Endothelial cell of umbilical vein (primary cell): ENCODE results near the gene SOSTDC1. TPM values are rescaled to one million over a fixed set of nuclear protein-coding genes. Genes with fewer than 3 reads are reported as not detected.

Source experiments
- BruUV-seq: library from RNA; stranded (reverse); fragments of 400-500 nt; replicated peaks from 2 replicates; lab custom pipeline; 2021; lab: Mats Ljungman, UMichigan
- CTCF ChIA-PET: fragments of 300-600, 350-600 bp; sonication (Branson Sonifier 250); formaldehyde crosslinking; loops from one replicate; lab custom pipeline; 2021; ENCODE audit warnings: antibody characterized with exemption, inconsistent platforms; lab: Charles Lee
- POLR2A ChIA-PET: fragments of 300-600, 350-600 bp; sonication (Branson Sonifier 250); formaldehyde crosslinking; loops from one replicate; lab custom pipeline; 2021; ENCODE audit warnings: antibody characterized with exemption, inconsistent platforms; lab: Charles Lee
- DNase-seq: peaks from one replicate; pipeline ENCODE4 v3.0.0-alpha.2; 2011; ENCODE audit warnings: low read depth, low spot score
- FAIRE-seq: peaks from 2 replicates; lab custom pipeline; 2011; peaks lifted over from hg19 to GRCh38; lab: Jason Lieb, UNC
- H2AFZ ChIP-seq: 2 replicates; pipeline ENCODE4 v1.6.0; 2012; ENCODE audit warnings: low read depth, low read length, control low read depth, inconsistent platforms
- H3K27ac ChIP-seq: 2 replicates; pipeline ENCODE4 v1.5.1; 2011; ENCODE audit warnings: low read depth, mild to moderate bottlenecking, control low read depth, low read length, moderate library complexity; ENCODE audit not compliant: insufficient read depth
- H3K27me3 ChIP-seq, 2 experiments: 2 replicates each; pipeline versions ENCODE4 v1.6.0 to v1.6.1; 2011; ENCODE audit warnings: low read length in 2 of 2, mixed read lengths in 1 of 2; ENCODE audit not compliant: control insufficient read depth in 2 of 2, insufficient read depth in 2 of 2
- H3K36me3 ChIP-seq, 2 experiments: 2 replicates in 1 of 2; 3 replicates in 1 of 2; pipeline ENCODE4 v1.5.1; 2011; ENCODE audit warnings: low read length in 2 of 2, mild to moderate bottlenecking in 1 of 2, moderate library complexity in 1 of 2; ENCODE audit not compliant: control insufficient read depth in 2 of 2, insufficient read depth in 2 of 2; ENCODE audit errors: extremely low read depth in 1 of 2
- H3K4me1 ChIP-seq: 3 replicates; pipeline ENCODE4 v1.5.1; 2011; ENCODE audit warnings: mild to moderate bottlenecking, low read length; ENCODE audit not compliant: control insufficient read depth, insufficient read depth; ENCODE audit errors: extremely low read depth
- H3K4me2 ChIP-seq: 2 replicates; pipeline ENCODE4 v1.6.1; 2011; ENCODE audit warnings: low read length, control low read depth, mixed read lengths; ENCODE audit not compliant: insufficient read depth
- H3K4me3 ChIP-seq, 3 experiments: fragments of 200-600 bp in 1 of 3; sonication (generic), shearing (Covaris generic) in 1 of 3; replicated peaks in 1 of 3; 2 replicates each; pipeline ENCODE4 v1.5.1; 2011 to 2016; ENCODE audit warnings: control low read depth in 3 of 3, low read length in 3 of 3, mild to moderate bottlenecking in 2 of 3, inconsistent platforms in 1 of 3, low read depth in 1 of 3, moderate library complexity in 1 of 3; ENCODE audit not compliant: insufficient read depth in 1 of 3
- H3K79me2 ChIP-seq: 2 replicates; pipeline ENCODE4 v1.6.0; 2012; ENCODE audit warnings: low read length, inconsistent platforms; ENCODE audit not compliant: control insufficient read depth, insufficient read depth
- H3K9ac ChIP-seq: replicated peaks from 2 replicates; pipeline ENCODE3; 2011; ENCODE audit warnings: low read length, control low read depth; ENCODE audit not compliant: insufficient read depth; ENCODE audit errors: extremely low read depth
- H3K9me1 ChIP-seq: replicated peaks from 3 replicates; pipeline ENCODE4 v1.6.0; 2011; ENCODE audit warnings: mild to moderate bottlenecking, low read length; ENCODE audit not compliant: control insufficient read depth, insufficient read depth; ENCODE audit errors: extremely low read depth
- H3K9me3 ChIP-seq: replicated peaks from 2 replicates; pipeline ENCODE4 v1.5.1; 2012; ENCODE audit warnings: low read length, inconsistent platforms; ENCODE audit not compliant: control insufficient read depth, insufficient read depth
- H4K20me1 ChIP-seq: replicated peaks from 2 replicates; pipeline ENCODE3; 2011; ENCODE audit warnings: mild to moderate bottlenecking, low read length; ENCODE audit not compliant: control insufficient read depth, insufficient read depth; ENCODE audit errors: extremely low read depth
- CTCF ChIP-seq, 2 donors: IDR thresholded peaks; 1 replicate in 1 of 2; 2 replicates in 1 of 2; pipeline ENCODE4 v1.5.1; 2011; ENCODE audit warnings: low read length in 2 of 2, mild to moderate bottlenecking in 2 of 2, moderate library complexity in 2 of 2, control low read depth in 1 of 2, inconsistent platforms in 1 of 2, low read depth in 1 of 2; ENCODE audit not compliant: insufficient read depth in 1 of 2; ENCODE audit errors: extremely low read depth in 1 of 2
- EZH2 ChIP-seq: IDR thresholded peaks from 2 replicates; pipeline ENCODE4 v1.6.1; 2012; ENCODE audit warnings: borderline replicate concordance, low read depth, mild to moderate bottlenecking, moderate library complexity, low read length, inconsistent platforms; ENCODE audit not compliant: severe bottlenecking
- FOS ChIP-seq: IDR thresholded peaks from 2 replicates; pipeline ENCODE4 v1.6.1; 2011; ENCODE audit warnings: mild to moderate bottlenecking, low read length, moderate library complexity, borderline replicate concordance; ENCODE audit not compliant: insufficient read depth
- GATA2 ChIP-seq: IDR thresholded peaks from 2 replicates; pipeline ENCODE4 v1.7.0; 2011; ENCODE audit warnings: low read depth, mild to moderate bottlenecking, moderate library complexity, mixed read lengths, low read length; ENCODE audit not compliant: insufficient read length, insufficient read depth
- JUN ChIP-seq: IDR thresholded peaks from 2 replicates; pipeline ENCODE4 v1.6.1; 2011; ENCODE audit warnings: borderline replicate concordance, low read depth; ENCODE audit not compliant: insufficient read length, insufficient read depth
- MAX ChIP-seq: IDR thresholded peaks from 2 replicates; pipeline ENCODE4 v1.6.1; 2011; ENCODE audit not compliant: insufficient read depth, insufficient read length
- MYC ChIP-seq: IDR thresholded peaks from one replicate; pipeline ENCODE4 v1.6.1; 2011; ENCODE audit warnings: mild to moderate bottlenecking, low read depth, low read length
- POLR2A ChIP-seq: IDR thresholded peaks from 2 replicates; pipeline ENCODE4 v1.6.1; 2012; ENCODE audit warnings: low read depth, mild to moderate bottlenecking, control low read depth, low read length
- POLR2AphosphoS5 ChIP-seq: IDR thresholded peaks from 2 replicates; pipeline ENCODE4 v1.6.1; 2012; ENCODE audit warnings: low read depth, mild to moderate bottlenecking, control low read depth, low read length, moderate library complexity; ENCODE audit not compliant: insufficient read depth
- dilution Hi-C: fragments of 300-500 bp; cut with MboI; formaldehyde crosslinking; loops from one replicate; pipeline ENCODE4 v1.15.0; 2019; ENCODE audit warnings: low sequenced_read_pairs; ENCODE audit not compliant: extremely low pct_ligation_motif_present
- intact Hi-C: fragments of 100-400 bp; cut with micrococcal nuclease; formaldehyde crosslinking; loops from one replicate; pipeline ENCODE4 v1.10.0; 2022
- polyA plus RNA-seq, 4 experiments: library from polyadenylated mRNA; depleted of rRNA in 3 of 4; stranded (reverse) in 3 of 4; unstranded in 1 of 4; fragments of >200 nt; gene quantifications; 2 replicates each; pipeline versions ENCODE4 v1.2.1 to v1.2.3, GENCODE V29; 2011 to 2012; ENCODE audit warnings: missing spikeins in 1 of 4
- total RNA-seq: library from RNA; stranded (reverse); gene quantifications from 2 replicates; pipeline ENCODE4 v1.2.3, GENCODE V29; 2021

The SOSTDC1 gene
- total and polyA plus RNA-seq, 2 donors (not counting 3 experiments of a cell fraction or from before 2014, with no cell fraction given) = not detected

GRCh38 chr7:16492513-16493062 is 27.1 kb upstream of the SOSTDC1 start:
- Histone ChIP-seq H4K20me1 (no peaks in the 10 kb centered on the region), H3K36me3 (no peaks in the 10 kb centered on the region), H3K27ac (no peak overlapping the region), H3K79me2 (no peaks in the 10 kb centered on the region), H3K9ac (no peak overlapping the region), H3K9me1 (no peaks in the 10 kb centered on the region), H3K4me2 (no peak overlapping the region), H3K4me3 (no peak overlapping the region), H3K27me3 (no peaks in the 10 kb centered on the region), H3K4me1 (no peaks in the 10 kb centered on the region), H2AFZ (no peak overlapping the region), H3K9me3 (no peaks in the 10 kb centered on the region)
- intact Hi-C loops (no loop called here), dilution Hi-C loops (no loop called here)
- ChIA-PET POLR2A (no interaction called here), CTCF (no interaction called here)
- TF ChIP-seq EZH2 (no peak), MAX (no peak), POLR2AphosphoS5 (no peak), POLR2A (no peak), CTCF (IDR thresholded peaks at IDR 0.05; ENCODE audit: extremely low read depth in 1 of 2, insufficient read depth in 1 of 2, low read depth in 1 of 2, low read length in 2 of 2) (no peak), MYC (no peak), JUN (no peak), FOS (no peak), GATA2 (no peak)
- no TSS peak for BruUV-seq
- FAIRE-seq (no peak), DNase-seq (peak; percentile 22)
